Measurements from ENCODE around the gene OSBPL3. TPM values are rescaled to one million over a fixed set of nuclear protein-coding genes. Genes with fewer than 3 reads are reported as not detected.

Gene OSBPL3
- polyA plus RNA-seq, 1 experiment = 26.5 TPM

DNA sequence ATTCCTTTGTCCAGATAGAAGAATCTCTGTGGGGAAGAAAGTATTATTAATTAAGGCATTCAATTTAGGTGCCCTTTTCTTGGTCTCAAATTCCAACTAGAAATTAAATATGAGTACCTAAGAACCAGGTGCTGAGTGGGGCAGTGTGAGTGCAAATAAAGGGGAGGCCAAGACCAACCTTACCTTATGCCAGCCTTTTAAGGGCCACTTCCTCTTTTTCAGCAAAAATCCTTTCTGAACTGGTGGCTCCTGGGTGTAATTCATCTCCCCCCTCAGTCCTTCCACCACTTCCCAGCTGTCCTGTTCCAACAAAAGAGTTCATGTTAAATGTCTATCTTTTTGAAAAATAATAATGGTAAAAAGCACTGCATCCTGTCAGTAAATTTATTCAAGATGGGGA is 108.2 kb downstream of the OSBPL3 start:
- Histone ChIP-seq H3K27me3 (ENCODE audit: control insufficient read depth, insufficient read depth, low read length) (no peaks in the 10 kb centered on the region), H3K36me3 (ENCODE audit: control insufficient read depth, insufficient read depth, low read length) (peaks cover 2% of the 10 kb centered on the region), H3K4me3 (ENCODE audit: low read depth, low read length) (no peak overlapping the region)
- TF ChIP-seq, protein P1, sequence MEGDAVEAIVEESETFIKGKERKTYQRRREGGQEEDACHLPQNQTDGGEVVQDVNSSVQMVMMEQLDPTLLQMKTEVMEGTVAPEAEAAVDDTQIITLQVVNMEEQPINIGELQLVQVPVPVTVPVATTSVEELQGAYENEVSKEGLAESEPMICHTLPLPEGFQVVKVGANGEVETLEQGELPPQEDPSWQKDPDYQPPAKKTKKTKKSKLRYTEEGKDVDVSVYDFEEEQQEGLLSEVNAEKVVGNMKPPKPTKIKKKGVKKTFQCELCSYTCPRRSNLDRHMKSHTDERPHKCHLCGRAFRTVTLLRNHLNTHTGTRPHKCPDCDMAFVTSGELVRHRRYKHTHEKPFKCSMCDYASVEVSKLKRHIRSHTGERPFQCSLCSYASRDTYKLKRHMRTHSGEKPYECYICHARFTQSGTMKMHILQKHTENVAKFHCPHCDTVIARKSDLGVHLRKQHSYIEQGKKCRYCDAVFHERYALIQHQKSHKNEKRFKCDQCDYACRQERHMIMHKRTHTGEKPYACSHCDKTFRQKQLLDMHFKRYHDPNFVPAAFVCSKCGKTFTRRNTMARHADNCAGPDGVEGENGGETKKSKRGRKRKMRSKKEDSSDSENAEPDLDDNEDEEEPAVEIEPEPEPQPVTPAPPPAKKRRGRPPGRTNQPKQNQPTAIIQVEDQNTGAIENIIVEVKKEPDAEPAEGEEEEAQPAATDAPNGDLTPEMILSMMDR (IDR thresholded peaks at IDR 0.05; ENCODE audit: insufficient read depth, low read depth, low read length) = no peak
- POLR2A ChIA-PET = no interaction called here
- CTCF ChIA-PET = interaction anchor here (0.7 to 0.9 kb wide), 2 partner anchors 90 to 110 kb away, joined by 3 read pairs; no protein-coding TSS in a partner anchor
- DNase-seq (ENCODE audit: low read depth) = no peak

DNA sequence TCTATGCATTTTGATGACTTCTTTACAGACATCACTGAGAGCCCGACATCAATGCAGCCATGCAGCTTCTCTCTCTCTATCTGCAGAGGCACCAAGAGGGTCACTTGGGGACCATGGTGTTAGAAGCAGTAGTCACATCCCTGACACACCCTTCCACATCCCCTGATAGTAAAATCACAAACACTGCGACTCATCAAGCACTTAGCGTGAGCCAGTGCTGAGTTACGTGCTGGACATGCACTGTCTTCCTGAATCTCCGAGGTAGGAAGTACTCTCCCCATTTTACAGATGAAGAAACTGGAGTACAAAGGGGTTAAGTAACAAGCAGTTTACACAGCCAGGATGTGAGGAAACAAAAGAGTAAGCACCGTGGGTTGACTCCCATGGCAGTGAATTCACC is 109.2 kb downstream of the OSBPL3 start:
- Histone ChIP-seq H3K36me3 (ENCODE audit: control insufficient read depth, insufficient read depth, low read length) (peaks cover 2% of the 10 kb centered on the region), H3K27me3 (ENCODE audit: control insufficient read depth, insufficient read depth, low read length) (no peaks in the 10 kb centered on the region), H3K4me3 (ENCODE audit: low read depth, low read length) (no peak overlapping the region)
- ChIA-PET CTCF (no interaction called here), POLR2A (no interaction called here)
- TF ChIP-seq, protein P1 (IDR thresholded peaks at IDR 0.05; ENCODE audit: insufficient read depth, low read depth, low read length) = no peak
- no peak for DNase-seq (ENCODE audit: low read depth)

DNA sequence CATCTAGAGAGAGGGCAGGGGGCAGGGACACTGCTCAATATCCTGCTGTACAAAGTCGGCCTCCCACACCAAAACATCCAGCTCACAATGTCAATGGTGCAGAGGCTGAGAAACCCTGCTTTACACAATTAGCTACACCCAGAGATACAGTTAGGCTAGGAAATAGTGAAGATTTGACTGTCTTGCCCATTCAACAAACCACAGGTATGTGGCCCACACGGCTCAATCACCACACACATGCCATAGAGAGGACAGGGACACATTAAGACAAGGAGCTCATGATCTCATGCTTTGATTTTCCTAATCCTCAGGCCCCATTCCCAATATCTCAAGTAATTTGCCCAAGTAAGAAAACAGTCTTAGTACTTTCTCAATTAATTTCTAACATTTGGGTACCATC is 110.4 kb downstream of the OSBPL3 start:
- CTCF ChIA-PET = interaction anchor here (1.1 kb wide), 1 partner anchor 48 kb away, joined by 4 read pairs; no protein-coding TSS in a partner anchor
- TF ChIP-seq, protein P1 (IDR thresholded peaks at IDR 0.05; ENCODE audit: insufficient read depth, low read depth, low read length) = no peak
- H3K4me3 ChIP-seq (ENCODE audit: low read depth, low read length) = no peak overlapping the region
- POLR2A ChIA-PET = no interaction called here
- H3K27me3 ChIP-seq (ENCODE audit: control insufficient read depth, insufficient read depth, low read length) = no peaks in the 10 kb centered on the region
- peaks cover 3% of the 10 kb centered on the region for H3K36me3 ChIP-seq (ENCODE audit: control insufficient read depth, insufficient read depth, low read length)
- no peak for DNase-seq (ENCODE audit: low read depth)

DNA sequence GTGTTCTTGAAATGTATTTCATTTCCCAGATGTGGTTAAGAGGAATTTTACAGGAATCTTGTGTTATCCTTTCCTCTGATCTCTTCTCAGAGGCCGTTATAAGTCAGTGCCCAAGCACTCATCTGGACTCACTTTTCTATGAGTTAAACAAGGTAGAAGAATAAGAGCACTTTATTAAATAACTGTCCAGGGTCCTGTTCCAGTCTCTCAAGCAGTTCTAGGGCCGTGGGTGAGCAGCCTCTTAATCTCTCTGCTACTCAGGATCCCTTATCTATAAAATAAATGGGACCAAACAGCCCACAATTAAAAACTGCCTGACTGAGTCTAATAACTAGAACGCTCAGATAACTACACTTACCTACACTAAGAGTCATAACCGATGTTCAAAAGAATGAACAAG is 111.2 kb downstream of the OSBPL3 start:
- Histone ChIP-seq H3K4me3 (ENCODE audit: low read depth, low read length) (no peak overlapping the region), H3K36me3 (ENCODE audit: control insufficient read depth, insufficient read depth, low read length) (peaks cover 3% of the 10 kb centered on the region), H3K27me3 (ENCODE audit: control insufficient read depth, insufficient read depth, low read length) (no peaks in the 10 kb centered on the region)
- DNase-seq (ENCODE audit: low read depth) = no peak
- ChIA-PET CTCF (interaction anchor here (0.7 kb wide), 1 partner anchor 140 kb away, joined by 3 read pairs; no protein-coding TSS in a partner anchor), POLR2A (no interaction called here)
- TF ChIP-seq, protein P1 (IDR thresholded peaks at IDR 0.05; ENCODE audit: insufficient read depth, low read depth, low read length) = no peak

DNA sequence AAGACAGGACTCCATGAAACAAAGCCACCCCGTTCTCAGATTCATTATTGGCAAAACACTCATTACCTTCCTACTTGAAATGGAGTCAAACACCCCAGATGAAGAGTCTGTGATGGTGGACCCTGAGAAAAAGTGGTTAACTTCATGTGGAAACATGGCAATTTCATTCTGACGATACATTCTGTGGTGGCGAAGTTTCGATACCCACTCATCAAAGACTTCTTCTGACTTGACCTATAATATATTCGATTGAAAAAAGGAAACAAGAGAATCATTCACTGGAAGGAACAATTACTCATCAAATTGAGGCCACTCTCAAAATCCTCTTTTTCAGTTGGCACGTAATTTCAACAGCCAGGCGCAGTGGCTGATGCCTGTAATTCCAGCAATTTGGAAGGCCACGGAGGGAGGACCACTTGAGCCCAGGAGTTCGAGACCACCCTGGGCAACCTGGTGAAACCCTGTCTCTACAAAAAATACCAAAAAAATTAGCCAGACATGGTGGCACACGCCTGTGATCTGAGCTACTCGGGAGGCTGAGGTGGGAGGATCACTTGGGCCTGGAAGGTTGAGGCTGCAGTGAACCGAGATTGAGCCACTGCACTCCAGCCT is 113.9 kb downstream of the OSBPL3 start:
- TF ChIP-seq, protein P1 (IDR thresholded peaks at IDR 0.05; ENCODE audit: insufficient read depth, low read depth, low read length) = no peak
- no peaks in the 10 kb centered on the region for H3K27me3 ChIP-seq (ENCODE audit: control insufficient read depth, insufficient read depth, low read length)
- peaks cover 12% of the 10 kb centered on the region for H3K36me3 ChIP-seq (ENCODE audit: control insufficient read depth, insufficient read depth, low read length)
- ChIA-PET POLR2A (no interaction called here), CTCF (no interaction called here)
- DNase-seq (ENCODE audit: low read depth) = no peak
- no peak overlapping the region for H3K4me3 ChIP-seq (ENCODE audit: low read depth, low read length)
